Left lung (tissue), 10 donors: Measurements from ENCODE around the gene TRIM66. TPM values are rescaled to one million over a fixed set of nuclear protein-coding genes. Genes with fewer than 3 reads are reported as not detected.

Experiments
- ATAC-seq: fragments of 200-7000 bp; cut with Tn5 transposase; one replicate; pipeline ENCODE4 v1.9.1; 2020; ENCODE audit warnings: moderate library complexity
- DNase-seq, 4 donors: peaks; one replicate each; pipeline ENCODE4 v3.0.0-alpha.2; 2013 to 2020
- H3K27ac ChIP-seq, 2 donors: fragments of 200-600 bp; sonication (generic) in 1 of 2; one replicate each; pipeline versions ENCODE4 v1.5.0 to v1.8.0; 2020 to 2021
- H3K27me3 ChIP-seq, 2 donors: fragments of 200-600 bp; sonication (generic) in 1 of 2; one replicate each; pipeline versions ENCODE4 v1.5.0 to v1.8.0; 2020 to 2021
- H3K36me3 ChIP-seq, 2 donors: fragments of 200-600 bp; sonication (generic) in 1 of 2; one replicate each; pipeline versions ENCODE4 v1.5.0 to v1.8.0; 2020 to 2021
- H3K4me1 ChIP-seq, 2 donors: fragments of 200-600 bp; one replicate each; pipeline ENCODE4 v1.8.0; 2021
- H3K4me3 ChIP-seq, 2 donors: fragments of 200-600 bp; sonication (generic) in 1 of 2; one replicate each; pipeline versions ENCODE4 v1.5.0 to v1.8.0; 2020 to 2021; ENCODE audit warnings: mild to moderate bottlenecking in 1 of 2
- H3K9me3 ChIP-seq, 2 donors: fragments of 200-600 bp; sonication (generic) in 1 of 2; one replicate each; pipeline versions ENCODE4 v1.5.0 to v1.8.0; 2020 to 2021
- CTCF ChIP-seq, 2 donors: fragments of 200-600 bp; sonication (generic) in 1 of 2; IDR thresholded peaks; one replicate each; pipeline versions ENCODE4 v1.5.0 to v1.8.0; 2021; ENCODE audit warnings: antibody characterized with exemption in 2 of 2
- intact Hi-C, 2 donors: fragments of 100-400 bp; cut with DNase I; formaldehyde crosslinking; loops; one replicate each; pipeline versions ENCODE4 v1.11.2 to v1.14.2; 2022
- polyA plus RNA-seq, 6 donors: library from polyadenylated mRNA; unstranded; fragments of 120-200 nt; gene quantifications; one replicate each; pipeline ENCODE4 v1.2.1, GENCODE V29; 2013; ENCODE audit not compliant: insufficient read length in 6 of 6
- total RNA-seq, 2 donors: library from RNA; stranded (reverse); fragmentation: NEBNext Ultra II Directional; extraction: Animal tissue kit (Norgen Biotek cat#: 25700); gene quantifications; one replicate each; pipeline ENCODE4 v1.2.1, GENCODE V29; 2021
- donor health status: DM: no; HTN: yes; CAD: no.
- donor health status: DM: no; HTN: no; CAD: no.

The TRIM66 gene
- total and polyA plus RNA-seq, 8 donors, result 6.8 to 14.3 (median 11.9) TPM

GRCh38 chr11:8719211-8719649 is 36.8 kb upstream of the TRIM66 start:
- peaks cover 0 to 14% of the 10 kb centered on the region in 2 donors for H3K36me3 ChIP-seq
- H3K9me3 ChIP-seq, result no peaks in the 10 kb centered on the region
- TF ChIP-seq CTCF (IDR thresholded peaks at IDR 0.05), result no peak
- peaks cover 56 to 73% of the 10 kb centered on the region in 2 donors for H3K4me1 ChIP-seq
- ATAC-seq, result peak; percentile 28
- intact Hi-C loops, result no loop called here
- no peaks in the 10 kb centered on the region for H3K27me3 ChIP-seq
- DNase-seq, result peak in 2 of 4 donors; percentile 37 to 64
- no peak overlapping the region for H3K4me3 ChIP-seq
- peak overlapping the region; percentile 76 to 85 for H3K27ac ChIP-seq

GRCh38 chr11:8717876-8718753 is 35.6 kb upstream of the TRIM66 start:
- H3K4me1 ChIP-seq, result peaks cover 56 to 73% of the 10 kb centered on the region in 2 donors
- no peaks in the 10 kb centered on the region for H3K9me3 ChIP-seq
- H3K4me3 ChIP-seq, result no peak overlapping the region
- TF ChIP-seq CTCF (IDR thresholded peaks at IDR 0.05), result no peak
- peaks cover 0 to 19% of the 10 kb centered on the region in 2 donors for H3K36me3 ChIP-seq
- ATAC-seq, result peak; percentile 53
- DNase-seq, result peak in 3 of 4 donors; percentile 66 to 81 (median 73)
- intact Hi-C loops, result no loop called here
- peak overlapping the region; percentile 76 to 85 for H3K27ac ChIP-seq
- H3K27me3 ChIP-seq, result no peaks in the 10 kb centered on the region

GRCh38 chr11:8717544-8717875 is 35.0 kb upstream of the TRIM66 start:
- ATAC-seq (no peak), DNase-seq (no peak)
- intact Hi-C loops, result no loop called here
- Histone ChIP-seq H3K36me3 (peaks cover 0 to 20% of the 10 kb centered on the region in 2 donors), H3K27ac (peak overlapping the region; percentile 42 to 78), H3K4me1 (peaks cover 55 to 68% of the 10 kb centered on the region in 2 donors), H3K4me3 (no peak overlapping the region), H3K27me3 (no peaks in the 10 kb centered on the region), H3K9me3 (no peaks in the 10 kb centered on the region)
- TF ChIP-seq CTCF (IDR thresholded peaks at IDR 0.05), result no peak

- ATAC-seq, result no peak
- TF ChIP-seq CTCF (IDR thresholded peaks at IDR 0.05), result no peak
- peak in 2 of 4 donors; percentile 63 to 80 for DNase-seq
- no peaks in the 10 kb centered on the region for H3K27me3 ChIP-seq
- H3K9me3 ChIP-seq, result no peaks in the 10 kb centered on the region
- intact Hi-C loops, result no loop called here
- H3K4me3 ChIP-seq, result no peak overlapping the region
- H3K27ac ChIP-seq, result peak overlapping the region in 1 of 2 donors; percentile 15
- peaks cover 35 to 49% of the 10 kb centered on the region in 2 donors for H3K4me1 ChIP-seq
- H3K36me3 ChIP-seq, result peaks cover 0 to 38% of the 10 kb centered on the region in 2 donors
These were observed 33.0 kb upstream of the TRIM66 start for GRCh38 chr11:8715501-8715900.

- TF ChIP-seq CTCF (IDR thresholded peaks at IDR 0.05), result no peak
- DNase-seq (no peak), ATAC-seq (no peak)
- Histone ChIP-seq H3K27ac (peak overlapping the region in 1 of 2 donors; percentile 15), H3K27me3 (no peaks in the 10 kb centered on the region), H3K9me3 (no peaks in the 10 kb centered on the region), H3K4me1 (peaks cover 27 to 41% of the 10 kb centered on the region in 2 donors), H3K36me3 (peaks cover 0 to 38% of the 10 kb centered on the region in 2 donors), H3K4me3 (no peak overlapping the region)
- intact Hi-C loops, result no loop called here
These were observed 32.3 kb upstream of the TRIM66 start for GRCh38 chr11:8714622-8715225.
